HEK293 (cell line): ENCODE measurements around the gene CXXC5.

Experiments used
- CTCF ChIA-PET: fragments of 350-600 bp; formaldehyde crosslinking; extraction: SDS; loops from one replicate; lab custom pipeline; 2021; ENCODE audit warnings: antibody characterized with exemption; lab: Yijun Ruan, JAX
- POLR2A ChIA-PET: fragments of 300-600 bp; formaldehyde crosslinking; extraction: SDS; loops from one replicate; lab custom pipeline; 2020; ENCODE audit warnings: antibody characterized with exemption, inconsistent platforms; lab: Yijun Ruan, JAX
- H3K27ac ChIP-seq: fragments of 200-500 bp; sonication (Bioruptor generic); 2 replicates; pipeline ENCODE4 v1.5.1; 2014; ENCODE audit warnings: low read depth, low read length, control low read depth, inconsistent platforms; ENCODE audit errors: extremely low read depth
- H3K36me3 ChIP-seq, 2 experiments: fragments of 200-500 bp in 1 of 2; sonication (Bioruptor generic) in 1 of 2; 1 replicate in 1 of 2; 2 replicates in 1 of 2; pipeline ENCODE4 v1.5.1; 2014 to 2017; ENCODE audit warnings: inconsistent platforms in 2 of 2, low read length in 2 of 2; ENCODE audit not compliant: control insufficient read depth in 2 of 2, insufficient read depth in 1 of 2
- H3K4me1 ChIP-seq: fragments of 200-500 bp; sonication (Bioruptor generic); 2 replicates; pipeline ENCODE4 v1.5.1; 2014; ENCODE audit warnings: mild to moderate bottlenecking, low read length, inconsistent platforms; ENCODE audit not compliant: control insufficient read depth, insufficient read depth
- H3K4me3 ChIP-seq: 2 replicates; pipeline ENCODE4 v1.5.1; 2011; ENCODE audit warnings: low read depth, mild to moderate bottlenecking, control low read depth, low read length, moderate library complexity
- H3K9me3 ChIP-seq: fragments of 200-500 bp; sonication (Bioruptor generic); 2 replicates; pipeline ENCODE4 v1.5.1; 2014; ENCODE audit warnings: low read depth, low read length, inconsistent platforms; ENCODE audit not compliant: control insufficient read depth, insufficient read depth
- OSR2 ChIP-seq: fragments of 450-650 bp; formaldehyde crosslinking; IDR thresholded peaks from 2 replicates; pipeline ENCODE4 v1.5.1; 2016; ENCODE audit warnings: missing biosample characterization, missing genetic modification characterization
- OVOL3 ChIP-seq: fragments of 450-650 bp; formaldehyde crosslinking; IDR thresholded peaks from 2 replicates; pipeline ENCODE4 v1.5.1; 2016; ENCODE audit warnings: missing biosample characterization, missing genetic modification characterization
- YY1 ChIP-seq: fragments of 450-650 bp; formaldehyde crosslinking; IDR thresholded peaks from 2 replicates; pipeline ENCODE4 v1.5.1; 2018; ENCODE audit warnings: missing biosample characterization, missing genetic modification characterization
- ZNF121 ChIP-seq: fragments of 450-650 bp; formaldehyde crosslinking; IDR thresholded peaks from 2 replicates; pipeline ENCODE4 v1.5.1; 2016; ENCODE audit warnings: missing biosample characterization, missing genetic modification characterization
- ZNF146 ChIP-seq: fragments of 450-650 bp; formaldehyde crosslinking; IDR thresholded peaks from 2 replicates; pipeline ENCODE4 v1.5.1; 2016; ENCODE audit warnings: missing biosample characterization, missing genetic modification characterization
- ZNF302 ChIP-seq: fragments of 450-650 bp; formaldehyde crosslinking; IDR thresholded peaks from 2 replicates; pipeline ENCODE4 v1.5.1; 2016; ENCODE audit warnings: missing biosample characterization, missing genetic modification characterization, low read depth
- ZNF433 ChIP-seq: fragments of 450-650 bp; formaldehyde crosslinking; IDR thresholded peaks from 2 replicates; pipeline ENCODE4 v1.5.1; 2016; ENCODE audit warnings: missing biosample characterization, missing genetic modification characterization, low read depth
- ZNF600 ChIP-seq: fragments of 450-650 bp; formaldehyde crosslinking; IDR thresholded peaks from 2 replicates; pipeline ENCODE4 v1.5.1; 2016; ENCODE audit warnings: missing biosample characterization, missing genetic modification characterization
- ZNF610 ChIP-seq: fragments of 450-650 bp; formaldehyde crosslinking; IDR thresholded peaks from 2 replicates; pipeline ENCODE4 v1.5.1; 2016; ENCODE audit warnings: missing biosample characterization, missing genetic modification characterization, borderline replicate concordance
- ZNF660 ChIP-seq: fragments of 450-650 bp; IDR thresholded peaks from 2 replicates; pipeline ENCODE4 v1.5.1; 2018; ENCODE audit warnings: missing biosample characterization, mild to moderate bottlenecking, missing genetic modification characterization
- ZNF664 ChIP-seq: fragments of 450-650 bp; formaldehyde crosslinking; IDR thresholded peaks from 2 replicates; pipeline ENCODE4 v1.5.1; 2016; ENCODE audit warnings: missing biosample characterization, missing genetic modification characterization
- ZNF747 ChIP-seq: fragments of 450-650 bp; formaldehyde crosslinking; IDR thresholded peaks from 2 replicates; pipeline ENCODE4 v1.5.1; 2016; ENCODE audit warnings: missing biosample characterization, missing genetic modification characterization
- TF ChIP-seq, protein P1 (sequence below): fragments of 450-650 bp; formaldehyde crosslinking; IDR thresholded peaks from 2 replicates; pipeline ENCODE4 v1.5.1; 2016; ENCODE audit warnings: missing biosample characterization, missing genetic modification characterization, borderline replicate concordance
- TF ChIP-seq, protein P2 (sequence below): fragments of 450-650 bp; formaldehyde crosslinking; IDR thresholded peaks from 2 replicates; pipeline ENCODE4 v1.5.1; 2017; ENCODE audit warnings: missing biosample characterization, missing genetic modification characterization
- TF ChIP-seq, protein P3 (sequence below): fragments of 450-650 bp; formaldehyde crosslinking; IDR thresholded peaks from 2 replicates; pipeline ENCODE4 v1.5.1; 2016; ENCODE audit warnings: missing biosample characterization, missing genetic modification characterization, low read depth
- TF ChIP-seq, protein P4 (sequence below): fragments of 450-650 bp; formaldehyde crosslinking; IDR thresholded peaks from 2 replicates; pipeline ENCODE4 v1.5.1; 2016; ENCODE audit warnings: missing biosample characterization, missing genetic modification characterization, borderline replicate concordance
- TF ChIP-seq, protein P5 (sequence below): fragments of 450-650 bp; formaldehyde crosslinking; IDR thresholded peaks from 2 replicates; pipeline ENCODE4; 2016; ENCODE audit warnings: missing biosample characterization, missing genetic modification characterization
- TF ChIP-seq, protein P6 (sequence below): fragments of 450-650 bp; formaldehyde crosslinking; IDR thresholded peaks from 2 replicates; pipeline ENCODE4 v1.5.1; 2016; ENCODE audit warnings: missing biosample characterization, missing genetic modification characterization

The CXXC5 gene

GRCh38 chr5:139695178-139695573 lies 47.0 kb downstream of the CXXC5 start:
- Histone ChIP-seq H3K9me3 (no peaks in the 10 kb centered on the region), H3K4me1 (peaks cover 6% of the 10 kb centered on the region; the same call in 1 of the 2 replicates), H3K36me3 (no peaks in the 10 kb centered on the region), H3K4me3 (no peak overlapping the region), H3K27ac (no peak overlapping the region)
- CTCF ChIA-PET = interaction anchor here (1.5 to 1.6 kb wide), 2 partner anchors 16 to 70 kb away, joined by 4 to 8 read pairs; no protein-coding TSS in a partner anchor
- no peak for TF ChIP-seq OVOL3
- TF ChIP-seq ZNF146 = no peak
- peak; percentile 92 for TF ChIP-seq ZNF121
- TF ChIP-seq ZNF747 (tag by site-specific recombination) = no peak
- TF ChIP-seq, protein P1, sequence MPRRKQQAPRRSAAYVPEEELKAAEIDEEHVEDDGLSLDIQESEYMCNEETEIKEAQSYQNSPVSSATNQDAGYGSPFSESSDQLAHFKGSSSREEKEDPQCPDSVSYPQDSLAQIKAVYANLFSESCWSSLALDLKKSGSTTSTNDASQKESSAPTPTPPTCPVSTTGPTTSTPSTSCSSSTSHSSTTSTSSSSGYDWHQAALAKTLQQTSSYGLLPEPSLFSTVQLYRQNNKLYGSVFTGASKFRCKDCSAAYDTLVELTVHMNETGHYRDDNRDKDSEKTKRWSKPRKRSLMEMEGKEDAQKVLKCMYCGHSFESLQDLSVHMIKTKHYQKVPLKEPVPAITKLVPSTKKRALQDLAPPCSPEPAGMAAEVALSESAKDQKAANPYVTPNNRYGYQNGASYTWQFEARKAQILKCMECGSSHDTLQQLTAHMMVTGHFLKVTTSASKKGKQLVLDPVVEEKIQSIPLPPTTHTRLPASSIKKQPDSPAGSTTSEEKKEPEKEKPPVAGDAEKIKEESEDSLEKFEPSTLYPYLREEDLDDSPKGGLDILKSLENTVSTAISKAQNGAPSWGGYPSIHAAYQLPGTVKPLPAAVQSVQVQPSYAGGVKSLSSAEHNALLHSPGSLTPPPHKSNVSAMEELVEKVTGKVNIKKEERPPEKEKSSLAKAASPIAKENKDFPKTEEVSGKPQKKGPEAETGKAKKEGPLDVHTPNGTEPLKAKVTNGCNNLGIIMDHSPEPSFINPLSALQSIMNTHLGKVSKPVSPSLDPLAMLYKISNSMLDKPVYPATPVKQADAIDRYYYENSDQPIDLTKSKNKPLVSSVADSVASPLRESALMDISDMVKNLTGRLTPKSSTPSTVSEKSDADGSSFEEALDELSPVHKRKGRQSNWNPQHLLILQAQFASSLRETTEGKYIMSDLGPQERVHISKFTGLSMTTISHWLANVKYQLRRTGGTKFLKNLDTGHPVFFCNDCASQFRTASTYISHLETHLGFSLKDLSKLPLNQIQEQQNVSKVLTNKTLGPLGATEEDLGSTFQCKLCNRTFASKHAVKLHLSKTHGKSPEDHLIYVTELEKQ (tag by site-specific recombination) = no peak
- no peak for TF ChIP-seq ZNF302
- POLR2A ChIA-PET = interaction anchor here (1.7 kb wide), 1 partner anchor 52 kb away, joined by 7 read pairs; no protein-coding TSS in a partner anchor

DNA sequence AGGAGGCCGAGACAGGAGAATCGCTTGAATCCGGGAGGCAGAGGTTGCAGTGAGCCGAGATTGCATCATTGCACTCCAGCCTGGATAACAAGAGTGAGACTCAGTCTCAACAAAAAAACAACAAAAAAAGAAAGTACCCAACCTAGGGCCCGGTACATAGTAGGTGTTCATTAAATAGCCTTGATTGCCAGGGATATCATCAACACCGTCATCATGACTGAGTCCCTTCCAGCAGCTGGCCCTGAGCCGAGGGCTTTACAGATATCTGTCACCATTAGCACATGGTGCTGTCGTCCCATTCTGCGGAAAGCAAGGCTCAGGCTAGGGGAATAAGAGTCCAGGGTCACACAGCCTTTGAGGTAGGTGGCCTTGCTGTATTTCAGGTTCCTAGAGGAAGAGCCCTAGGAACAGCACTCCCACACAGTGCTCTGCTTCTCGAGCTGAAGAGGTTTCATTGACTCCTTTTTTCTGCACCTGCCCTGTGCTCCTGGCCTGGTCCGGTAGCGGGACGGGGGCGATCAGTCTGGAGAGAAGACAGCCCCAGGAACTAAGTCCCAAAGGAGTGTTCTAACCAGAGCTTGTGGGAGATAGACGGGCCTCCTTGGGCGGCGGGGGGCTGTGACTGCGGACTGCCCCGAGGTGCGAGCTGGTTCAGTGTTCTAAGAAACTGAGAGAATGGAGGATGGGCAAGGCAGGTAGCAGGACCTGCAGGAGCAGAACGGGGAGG lies 48.2 kb downstream of the CXXC5 start:
- Histone ChIP-seq H3K27ac (no peak overlapping the region), H3K4me3 (no peak overlapping the region; the same call in 1 of the 2 replicates), H3K36me3 (no peaks in the 10 kb centered on the region), H3K4me1 (peaks cover 6% of the 10 kb centered on the region; the same call in 1 of the 2 replicates), H3K9me3 (no peaks in the 10 kb centered on the region)
- CTCF ChIA-PET = interaction anchor here (1.0 to 1.6 kb wide), 4 partner anchors 15 to 69 kb away, joined by 4 to 8 read pairs (median 4); no protein-coding TSS in a partner anchor
- no peak for TF ChIP-seq ZNF610 (tag by site-specific recombination)
- peak; percentile 91 for TF ChIP-seq ZNF660
- TF ChIP-seq ZNF600 (tag by site-specific recombination) = peak; percentile 91
- TF ChIP-seq, protein P2, sequence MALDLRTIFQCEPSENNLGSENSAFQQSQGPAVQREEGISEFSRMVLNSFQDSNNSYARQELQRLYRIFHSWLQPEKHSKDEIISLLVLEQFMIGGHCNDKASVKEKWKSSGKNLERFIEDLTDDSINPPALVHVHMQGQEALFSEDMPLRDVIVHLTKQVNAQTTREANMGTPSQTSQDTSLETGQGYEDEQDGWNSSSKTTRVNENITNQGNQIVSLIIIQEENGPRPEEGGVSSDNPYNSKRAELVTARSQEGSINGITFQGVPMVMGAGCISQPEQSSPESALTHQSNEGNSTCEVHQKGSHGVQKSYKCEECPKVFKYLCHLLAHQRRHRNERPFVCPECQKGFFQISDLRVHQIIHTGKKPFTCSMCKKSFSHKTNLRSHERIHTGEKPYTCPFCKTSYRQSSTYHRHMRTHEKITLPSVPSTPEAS (tag by site-specific recombination) = no peak
- TF ChIP-seq, protein P3, sequence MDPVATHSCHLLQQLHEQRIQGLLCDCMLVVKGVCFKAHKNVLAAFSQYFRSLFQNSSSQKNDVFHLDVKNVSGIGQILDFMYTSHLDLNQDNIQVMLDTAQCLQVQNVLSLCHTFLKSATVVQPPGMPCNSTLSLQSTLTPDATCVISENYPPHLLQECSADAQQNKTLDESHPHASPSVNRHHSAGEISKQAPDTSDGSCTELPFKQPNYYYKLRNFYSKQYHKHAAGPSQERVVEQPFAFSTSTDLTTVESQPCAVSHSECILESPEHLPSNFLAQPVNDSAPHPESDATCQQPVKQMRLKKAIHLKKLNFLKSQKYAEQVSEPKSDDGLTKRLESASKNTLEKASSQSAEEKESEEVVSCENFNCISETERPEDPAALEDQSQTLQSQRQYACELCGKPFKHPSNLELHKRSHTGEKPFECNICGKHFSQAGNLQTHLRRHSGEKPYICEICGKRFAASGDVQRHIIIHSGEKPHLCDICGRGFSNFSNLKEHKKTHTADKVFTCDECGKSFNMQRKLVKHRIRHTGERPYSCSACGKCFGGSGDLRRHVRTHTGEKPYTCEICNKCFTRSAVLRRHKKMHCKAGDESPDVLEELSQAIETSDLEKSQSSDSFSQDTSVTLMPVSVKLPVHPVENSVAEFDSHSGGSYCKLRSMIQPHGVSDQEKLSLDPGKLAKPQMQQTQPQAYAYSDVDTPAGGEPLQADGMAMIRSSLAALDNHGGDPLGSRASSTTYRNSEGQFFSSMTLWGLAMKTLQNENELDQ (tag by site-specific recombination) = no peak
- TF ChIP-seq ZNF433 (tag by site-specific recombination) = no peak
- no peak for TF ChIP-seq YY1
- peak; percentile 99 for TF ChIP-seq ZNF664 (tag by site-specific recombination)
- TF ChIP-seq, protein P4, sequence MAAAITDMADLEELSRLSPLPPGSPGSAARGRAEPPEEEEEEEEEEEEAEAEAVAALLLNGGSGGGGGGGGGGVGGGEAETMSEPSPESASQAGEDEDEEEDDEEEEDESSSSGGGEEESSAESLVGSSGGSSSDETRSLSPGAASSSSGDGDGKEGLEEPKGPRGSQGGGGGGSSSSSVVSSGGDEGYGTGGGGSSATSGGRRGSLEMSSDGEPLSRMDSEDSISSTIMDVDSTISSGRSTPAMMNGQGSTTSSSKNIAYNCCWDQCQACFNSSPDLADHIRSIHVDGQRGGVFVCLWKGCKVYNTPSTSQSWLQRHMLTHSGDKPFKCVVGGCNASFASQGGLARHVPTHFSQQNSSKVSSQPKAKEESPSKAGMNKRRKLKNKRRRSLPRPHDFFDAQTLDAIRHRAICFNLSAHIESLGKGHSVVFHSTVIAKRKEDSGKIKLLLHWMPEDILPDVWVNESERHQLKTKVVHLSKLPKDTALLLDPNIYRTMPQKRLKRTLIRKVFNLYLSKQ (tag by site-specific recombination) = no peak
- TF ChIP-seq, protein P5, sequence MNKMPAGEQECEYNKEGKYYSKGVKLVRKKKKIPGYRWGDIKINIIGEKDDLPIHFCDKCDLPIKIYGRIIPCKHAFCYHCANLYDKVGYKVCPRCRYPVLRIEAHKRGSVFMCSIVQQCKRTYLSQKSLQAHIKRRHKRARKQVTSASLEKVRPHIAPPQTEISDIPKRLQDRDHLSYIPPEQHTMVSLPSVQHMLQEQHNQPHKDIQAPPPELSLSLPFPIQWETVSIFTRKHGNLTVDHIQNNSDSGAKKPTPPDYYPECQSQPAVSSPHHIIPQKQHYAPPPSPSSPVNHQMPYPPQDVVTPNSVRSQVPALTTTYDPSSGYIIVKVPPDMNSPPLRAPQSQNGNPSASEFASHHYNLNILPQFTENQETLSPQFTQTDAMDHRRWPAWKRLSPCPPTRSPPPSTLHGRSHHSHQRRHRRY (tag by site-specific recombination) = no peak
- TF ChIP-seq, protein P6, sequence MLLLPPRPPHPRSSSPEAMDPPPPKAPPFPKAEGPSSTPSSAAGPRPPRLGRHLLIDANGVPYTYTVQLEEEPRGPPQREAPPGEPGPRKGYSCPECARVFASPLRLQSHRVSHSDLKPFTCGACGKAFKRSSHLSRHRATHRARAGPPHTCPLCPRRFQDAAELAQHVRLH (tag by site-specific recombination) = peak; percentile 43; the same call in 1 of the 2 replicates
- peak; percentile 57; the same call in 1 of the 2 replicates for TF ChIP-seq OSR2 (tag by site-specific recombination)
- POLR2A ChIA-PET = interaction anchor here (1.1 to 1.7 kb wide), 3 partner anchors 15 to 50 kb away, joined by 4 to 7 read pairs (median 7); no protein-coding TSS in a partner anchor
